ENCODE data around the gene MCIDAS.

Gene MCIDAS

GRCh38 chr5:55223812-55224240 is 3.3 kb downstream of the MCIDAS start:
- H3K9me3 ChIP-seq = no peaks in the 10 kb centered on the region
- H3K36me3 ChIP-seq = no peaks in the 10 kb centered on the region
- no peak for TF ChIP-seq CTCF (IDR thresholded peaks at IDR 0.05; ENCODE audit: low read depth, low read length)
- no peaks in the 10 kb centered on the region for H3K4me1 ChIP-seq
- no peak overlapping the region for H3K4me3 ChIP-seq (ENCODE audit: low read depth, low read length)
- no peak for DNase-seq
- peaks cover 92% of the 10 kb centered on the region for H3K27me3 ChIP-seq

GRCh38 chr5:55222985-55223811 is 3.9 kb downstream of the MCIDAS start:
- no peak for DNase-seq
- Histone ChIP-seq H3K27me3 (peaks cover 86% of the 10 kb centered on the region), H3K4me3 (ENCODE audit: low read depth, low read length) (no peak overlapping the region), H3K4me1 (no peaks in the 10 kb centered on the region), H3K9me3 (no peaks in the 10 kb centered on the region), H3K36me3 (no peaks in the 10 kb centered on the region)
- no peak for TF ChIP-seq CTCF (IDR thresholded peaks at IDR 0.05; ENCODE audit: low read depth, low read length)

- H3K4me3 ChIP-seq (ENCODE audit: low read depth, low read length) = no peak overlapping the region
- H3K27me3 ChIP-seq = peaks cover 79% of the 10 kb centered on the region
- H3K9me3 ChIP-seq = no peaks in the 10 kb centered on the region
- no peaks in the 10 kb centered on the region for H3K4me1 ChIP-seq
- no peak for TF ChIP-seq CTCF (IDR thresholded peaks at IDR 0.05; ENCODE audit: low read depth, low read length)
- no peaks in the 10 kb centered on the region for H3K36me3 ChIP-seq
- DNase-seq = no peak
Measured at GRCh38 chr5:55222092-55222984, 4.8 kb downstream of the MCIDAS start.

- Histone ChIP-seq H3K4me1 (no peaks in the 10 kb centered on the region), H3K27me3 (peaks cover 68% of the 10 kb centered on the region), H3K36me3 (no peaks in the 10 kb centered on the region), H3K9me3 (no peaks in the 10 kb centered on the region), H3K4me3 (ENCODE audit: low read depth, low read length) (peak overlapping the region; percentile 43)
- DNase-seq = no peak
- TF ChIP-seq CTCF (IDR thresholded peaks at IDR 0.05; ENCODE audit: low read depth, low read length) = peak; percentile 8; the same call in 1 of the 2 replicates
Measured at GRCh38 chr5:55220433-55221185, 6.5 kb downstream of the MCIDAS start.

GRCh38 chr5:55219770-55220169 is 7.3 kb downstream of the MCIDAS start:
- DNase-seq = no peak
- Histone ChIP-seq H3K27me3 (peaks cover 59% of the 10 kb centered on the region), H3K4me3 (ENCODE audit: low read depth, low read length) (no peak overlapping the region), H3K36me3 (no peaks in the 10 kb centered on the region), H3K4me1 (no peaks in the 10 kb centered on the region), H3K9me3 (no peaks in the 10 kb centered on the region)
- TF ChIP-seq CTCF (IDR thresholded peaks at IDR 0.05; ENCODE audit: low read depth, low read length) = no peak

Data from BE2C (cell line).